ENCODE results near the gene PCBP3. TPM values are rescaled to one million over a fixed set of nuclear protein-coding genes. Genes with fewer than 3 reads are reported as not detected.

The PCBP3 gene
- total and polyA plus RNA-seq, 8 donors: 0.83 to 4.3 (median 1.7) TPM

DNA sequence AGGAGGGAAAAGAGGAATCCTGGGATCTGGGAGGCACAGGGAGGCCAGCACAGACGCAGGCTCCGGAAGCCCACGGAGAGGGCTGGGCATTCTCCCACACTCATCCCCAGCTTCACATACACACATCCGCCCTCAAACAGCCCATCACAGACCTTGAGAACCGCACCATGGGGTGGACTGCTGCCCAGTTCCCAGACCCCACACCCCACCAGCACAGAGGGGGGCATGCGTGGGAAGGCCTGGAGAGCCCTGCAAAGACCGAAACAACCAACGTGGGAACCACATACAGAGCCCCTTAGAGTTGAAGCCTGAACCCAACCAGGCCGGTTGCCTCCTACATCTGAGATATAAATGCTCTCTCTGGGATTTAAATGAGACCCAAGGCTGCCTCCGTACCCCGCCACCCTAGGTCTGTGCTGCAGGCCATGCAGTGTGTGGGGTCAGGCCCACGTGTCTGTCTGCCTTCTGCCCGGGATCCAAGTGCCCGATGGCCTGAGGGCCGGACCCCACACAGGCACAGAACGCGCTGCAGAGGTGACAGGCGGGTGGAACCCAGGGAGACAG lies 211.8 kb downstream of the PCBP3 start:
- FAIRE-seq (no peak), DNase-seq (no peak)
- 75 to 78% methylated on average over 18 of the region's 18 CpGs for WGBS, 2 donors

DNA sequence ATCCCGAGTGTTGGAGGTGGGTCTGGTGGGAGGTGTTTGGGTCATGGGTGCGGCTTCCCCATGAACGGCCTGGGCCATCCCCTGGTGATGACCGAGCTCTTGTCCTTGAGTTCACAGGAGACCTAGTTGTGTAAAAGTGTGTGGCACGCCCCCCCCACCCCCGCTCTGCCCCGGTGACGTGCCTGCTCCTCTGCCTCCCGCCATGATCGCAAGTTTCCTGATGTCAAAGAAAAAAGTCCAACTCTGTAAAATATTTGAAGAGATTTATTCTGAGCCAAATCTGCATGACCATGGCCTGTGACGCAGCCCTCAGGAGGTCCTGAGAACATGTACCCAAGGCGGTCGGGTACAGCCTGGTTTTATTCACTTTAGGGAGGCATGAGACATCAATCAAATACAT lies 212.9 kb downstream of the PCBP3 start:
- no peak for FAIRE-seq
- no peak for DNase-seq

More for the DNA sequence above, 211.8 kb downstream of the PCBP3 start:
- Histone ChIP-seq H3K9me3 (no peaks in the 10 kb centered on the region), H3K4me1 (no peaks in the 10 kb centered on the region), H3K36me3 (no peaks in the 10 kb centered on the region), H3K27me3 (no peaks in the 10 kb centered on the region), H3K4me3 (no peak overlapping the region), H3K27ac (no peak overlapping the region)
- intact Hi-C loops (cut with DNase I): no loop called here
- no peak for ATAC-seq
- TF ChIP-seq, protein P1, sequence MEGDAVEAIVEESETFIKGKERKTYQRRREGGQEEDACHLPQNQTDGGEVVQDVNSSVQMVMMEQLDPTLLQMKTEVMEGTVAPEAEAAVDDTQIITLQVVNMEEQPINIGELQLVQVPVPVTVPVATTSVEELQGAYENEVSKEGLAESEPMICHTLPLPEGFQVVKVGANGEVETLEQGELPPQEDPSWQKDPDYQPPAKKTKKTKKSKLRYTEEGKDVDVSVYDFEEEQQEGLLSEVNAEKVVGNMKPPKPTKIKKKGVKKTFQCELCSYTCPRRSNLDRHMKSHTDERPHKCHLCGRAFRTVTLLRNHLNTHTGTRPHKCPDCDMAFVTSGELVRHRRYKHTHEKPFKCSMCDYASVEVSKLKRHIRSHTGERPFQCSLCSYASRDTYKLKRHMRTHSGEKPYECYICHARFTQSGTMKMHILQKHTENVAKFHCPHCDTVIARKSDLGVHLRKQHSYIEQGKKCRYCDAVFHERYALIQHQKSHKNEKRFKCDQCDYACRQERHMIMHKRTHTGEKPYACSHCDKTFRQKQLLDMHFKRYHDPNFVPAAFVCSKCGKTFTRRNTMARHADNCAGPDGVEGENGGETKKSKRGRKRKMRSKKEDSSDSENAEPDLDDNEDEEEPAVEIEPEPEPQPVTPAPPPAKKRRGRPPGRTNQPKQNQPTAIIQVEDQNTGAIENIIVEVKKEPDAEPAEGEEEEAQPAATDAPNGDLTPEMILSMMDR (IDR thresholded peaks at IDR 0.05): no peak

DNA sequence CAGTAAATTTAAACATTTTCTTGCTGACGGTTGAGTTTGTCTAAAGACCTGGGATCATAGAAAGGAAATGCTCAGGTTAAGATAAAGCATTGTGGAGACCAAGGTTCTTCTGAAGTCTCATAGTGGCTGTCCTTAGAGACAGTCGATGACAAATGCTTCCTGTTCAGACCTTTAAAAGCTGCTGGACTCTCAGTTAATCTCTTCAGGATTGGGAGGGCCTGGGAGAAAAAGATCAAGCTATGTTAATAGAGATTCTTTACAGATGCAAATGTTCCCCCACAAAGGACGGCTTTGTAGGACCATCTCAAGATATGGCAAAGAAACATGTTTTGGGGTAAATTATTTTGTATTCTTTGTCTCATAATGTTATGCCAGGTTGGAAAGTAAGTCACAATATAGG lies 213.4 kb downstream of the PCBP3 start:
- no peak for FAIRE-seq
- no peak overlapping the region for H3K4me3 ChIP-seq
- TF ChIP-seq, protein P1 (IDR thresholded peaks at IDR 0.05): no peak
- no peaks in the 10 kb centered on the region for H3K27me3 ChIP-seq
- WGBS, 2 donors: 73 to 77% methylated on average over 3 of the region's 3 CpGs
- no peak overlapping the region for H3K27ac ChIP-seq
- H3K9me3 ChIP-seq: no peaks in the 10 kb centered on the region
- no peaks in the 10 kb centered on the region for H3K36me3 ChIP-seq
- no peak for DNase-seq
- H3K4me1 ChIP-seq: no peaks in the 10 kb centered on the region
- intact Hi-C loops (cut with DNase I): no loop called here
- ATAC-seq: no peak

More for the DNA sequence above, 212.9 kb downstream of the PCBP3 start:
- no peaks in the 10 kb centered on the region for H3K27me3 ChIP-seq
- 79 to 92% methylated on average over 13 of the region's 13 CpGs for WGBS, 2 donors
- no peaks in the 10 kb centered on the region for H3K9me3 ChIP-seq
- no peaks in the 10 kb centered on the region for H3K4me1 ChIP-seq
- H3K4me3 ChIP-seq: no peak overlapping the region
- intact Hi-C loops (cut with DNase I): no loop called here
- no peak overlapping the region for H3K27ac ChIP-seq
- ATAC-seq: no peak
- no peaks in the 10 kb centered on the region for H3K36me3 ChIP-seq
- TF ChIP-seq, protein P1 (IDR thresholded peaks at IDR 0.05): no peak

DNA sequence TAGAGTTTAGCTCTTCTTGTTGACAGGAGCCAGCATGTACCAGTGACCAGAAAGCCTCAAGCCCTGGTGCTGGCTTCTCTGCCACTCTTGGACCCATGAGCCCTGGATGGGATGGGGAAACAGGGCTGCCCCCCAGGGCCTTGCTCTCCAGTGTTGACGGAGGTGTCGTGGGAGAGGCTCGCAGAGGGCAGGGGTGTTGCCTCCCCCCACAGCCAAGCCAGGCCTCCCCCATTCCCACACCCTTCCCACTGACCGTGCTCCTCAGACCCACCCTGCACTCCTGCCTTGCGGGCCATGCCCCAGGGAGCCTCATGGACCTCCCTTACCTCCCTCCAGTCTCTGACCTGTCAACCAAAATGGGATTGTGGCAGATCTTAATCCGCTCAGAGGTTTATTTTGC lies 214.2 kb downstream of the PCBP3 start:
- TF ChIP-seq, protein P1 (IDR thresholded peaks at IDR 0.05): no peak

DNA sequence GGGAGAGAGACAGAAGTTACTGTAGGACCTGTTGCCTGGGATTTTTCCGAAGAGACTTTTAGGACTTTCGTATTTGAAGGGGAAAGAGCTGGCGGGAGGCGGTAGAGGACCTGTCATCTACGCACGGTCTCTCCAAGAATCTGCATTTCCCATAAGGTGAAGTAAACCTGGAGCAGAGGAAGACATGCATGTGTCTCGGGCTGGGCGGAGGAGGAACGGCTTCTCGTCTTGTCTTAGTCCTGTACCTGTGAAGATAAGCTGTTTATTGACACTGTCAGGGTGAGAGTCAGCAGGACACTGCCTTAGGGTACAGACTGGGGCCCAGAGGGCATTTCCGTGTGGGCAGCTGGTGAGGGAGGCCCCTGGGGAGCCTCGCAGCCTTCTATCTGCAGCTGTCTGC lies 214.7 kb downstream of the PCBP3 start:
- intact Hi-C loops (cut with DNase I): no loop called here
- no peak for FAIRE-seq
- Histone ChIP-seq H3K9me3 (no peaks in the 10 kb centered on the region), H3K4me3 (no peak overlapping the region), H3K4me1 (no peaks in the 10 kb centered on the region), H3K36me3 (no peaks in the 10 kb centered on the region), H3K27me3 (no peaks in the 10 kb centered on the region), H3K27ac (no peak overlapping the region)
- DNase-seq: no peak
- 83 to 90% methylated on average over 12 of the region's 12 CpGs for WGBS, 2 donors
- TF ChIP-seq, protein P1 (IDR thresholded peaks at IDR 0.05): no peak
- no peak for ATAC-seq

More for the DNA sequence above, 214.2 kb downstream of the PCBP3 start:
- Histone ChIP-seq H3K4me1 (no peaks in the 10 kb centered on the region), H3K4me3 (no peak overlapping the region), H3K36me3 (no peaks in the 10 kb centered on the region), H3K27ac (no peak overlapping the region), H3K27me3 (no peaks in the 10 kb centered on the region), H3K9me3 (no peaks in the 10 kb centered on the region)
- no peak for FAIRE-seq
- intact Hi-C loops (cut with DNase I): no loop called here
- no peak for DNase-seq
- WGBS, 2 donors: 82 to 84% methylated on average over 6 of the region's 6 CpGs
- no peak for ATAC-seq

Measured in pancreas (tissue), 10 donors.